Neural cell (in vitro differentiated cells): Measurements from ENCODE around the gene HSPB6. TPM values are rescaled to one million over a fixed set of nuclear protein-coding genes. Genes with fewer than 3 reads are reported as not detected.

Experiments used
- H2AFZ ChIP-seq: fragments of 200-600, 300-800 bp; sonication (generic), shearing (Covaris generic); 2 replicates; pipeline ENCODE4 v1.6.0; 2014; ENCODE audit warnings: low read depth, mild to moderate bottlenecking, antibody characterized with exemption, low read length, moderate library complexity
- H3F3A ChIP-seq: fragments of 200-600 bp; shearing (Covaris generic); 2 replicates; pipeline ENCODE4 v1.6.1; 2016; ENCODE audit warnings: mild to moderate bottlenecking, moderate library complexity, mixed read lengths, antibody characterized with exemption, low read length; ENCODE audit not compliant: insufficient read depth, poor library complexity, severe bottlenecking
- H3K27ac ChIP-seq: fragments of 200-600, 300-800 bp; sonication (generic), shearing (Covaris generic); 2 replicates; pipeline ENCODE4 v1.5.1; 2014; ENCODE audit warnings: mild to moderate bottlenecking, low read length, moderate library complexity
- H3K27me3 ChIP-seq: fragments of 300-800, 200-600 bp; sonication (generic), shearing (Covaris generic); 2 replicates; pipeline ENCODE4 v1.6.0; 2014; ENCODE audit warnings: mild to moderate bottlenecking, low read depth, low read length, moderate library complexity; ENCODE audit not compliant: insufficient read depth
- H3K36me3 ChIP-seq: fragments of 300-800, 200-600 bp; sonication (generic), shearing (Covaris generic); 2 replicates; pipeline ENCODE4 v1.5.1; 2014; ENCODE audit warnings: mild to moderate bottlenecking, antibody characterized with exemption, low read length, moderate library complexity; ENCODE audit not compliant: insufficient read depth
- H3K4me2 ChIP-seq: fragments of 300-800, 200-600 bp; sonication (generic), shearing (Covaris generic); 2 replicates; pipeline ENCODE4 v1.6.0; 2014; ENCODE audit warnings: mild to moderate bottlenecking, low read length
- H3K4me3 ChIP-seq: fragments of 300-800, 200-600 bp; sonication (generic), shearing (Covaris generic); 2 replicates; pipeline ENCODE4 v1.5.1; 2014; ENCODE audit warnings: mild to moderate bottlenecking, low read length, moderate library complexity
- H3K79me2 ChIP-seq: fragments of 200-600 bp; shearing (Covaris generic); replicated peaks from 2 replicates; pipeline ENCODE4 v1.6.0; 2014; ENCODE audit warnings: mild to moderate bottlenecking, low read length, moderate library complexity; ENCODE audit not compliant: insufficient read depth
- H3K9ac ChIP-seq: fragments of 300-800, 200-600 bp; sonication (generic), shearing (Covaris generic); 2 replicates; pipeline ENCODE4 v1.6.1; 2016; ENCODE audit warnings: mild to moderate bottlenecking, low read length, mixed read lengths
- H3K9me2 ChIP-seq: fragments of 200-600 bp; shearing (Covaris generic); 2 replicates; pipeline ENCODE4 v1.6.1; 2016; ENCODE audit warnings: mild to moderate bottlenecking, low read length, mixed read lengths; ENCODE audit not compliant: insufficient read depth
- H3K9me3 ChIP-seq: fragments of 200-600, 300-800 bp; sonication (generic), shearing (Covaris generic); 2 replicates; pipeline ENCODE4 v1.6.1; 2016; ENCODE audit warnings: mild to moderate bottlenecking, mixed run types, low read length, moderate library complexity, mixed read lengths
- H4K20me1 ChIP-seq: fragments of 200-600 bp; shearing (Covaris generic); 2 replicates; pipeline ENCODE4 v1.6.1; 2016; ENCODE audit warnings: mild to moderate bottlenecking, mixed run types; ENCODE audit not compliant: insufficient read depth
- CTCF ChIP-seq: fragments of 450-650 bp; IDR thresholded peaks from 2 replicates; pipeline ENCODE4 v1.5.1; 2014; ENCODE audit warnings: antibody characterized with exemption, mild to moderate bottlenecking, moderate library complexity; ENCODE audit not compliant: poor library complexity, severe bottlenecking
- EP300 ChIP-seq: fragments of 450-650 bp; conservative IDR thresholded peaks from 2 replicates; pipeline ENCODE4 v1.6.1; 2014; ENCODE audit warnings: antibody characterized with exemption, mild to moderate bottlenecking, moderate library complexity; ENCODE audit not compliant: poor library complexity, severe bottlenecking
- EZH2 ChIP-seq: fragments of 200-600, 300-800 bp; shearing (Covaris generic), sonication (generic); IDR thresholded peaks from 2 replicates; pipeline ENCODE4 v1.6.1; 2014; ENCODE audit warnings: antibody characterized with exemption, low read length, borderline replicate concordance, mild to moderate bottlenecking; ENCODE audit not compliant: insufficient read depth, poor library complexity, severe bottlenecking
- MXI1 ChIP-seq: fragments of 450-650 bp; conservative IDR thresholded peaks from 2 replicates; pipeline ENCODE4 v1.6.1; 2014; ENCODE audit warnings: antibody characterized with exemption, mild to moderate bottlenecking; ENCODE audit not compliant: poor library complexity, severe bottlenecking
- POLR2AphosphoS5 ChIP-seq: IDR thresholded peaks from 2 replicates; pipeline ENCODE4 v1.6.1; 2012
- RAD21 ChIP-seq: fragments of 450-650 bp; conservative IDR thresholded peaks from 2 replicates; pipeline ENCODE4 v1.6.1; 2014; ENCODE audit warnings: antibody characterized with exemption, mild to moderate bottlenecking, moderate library complexity
- REST ChIP-seq: IDR thresholded peaks from 2 replicates; pipeline ENCODE4 v1.6.1; 2012; ENCODE audit warnings: borderline replicate concordance
- SMC3 ChIP-seq: fragments of 450-650 bp; conservative IDR thresholded peaks from 2 replicates; pipeline ENCODE4 v1.6.1; 2014; ENCODE audit warnings: antibody characterized with exemption, mild to moderate bottlenecking, moderate library complexity; ENCODE audit not compliant: poor library complexity
- TAF1 ChIP-seq: IDR thresholded peaks from 2 replicates; pipeline ENCODE4 v1.6.1; 2012; ENCODE audit warnings: low read depth
- polyA plus RNA-seq: library from polyadenylated mRNA; depleted of rRNA; stranded (reverse); fragments of >200 nt; gene quantifications from 2 replicates; pipeline ENCODE4 v1.2.3, GENCODE V29; 2014

HSPB6 gene
- polyA plus RNA-seq, 1 donor from 2014 or later = not detected

GRCh38 chr19:35793381-35794165 lies 36.7 kb upstream of the HSPB6 start:
- TF ChIP-seq RAD21 (no peak), REST (no peak), POLR2AphosphoS5 (no peak), CTCF (no peak), EZH2 (no peak), MXI1 (no peak)
- H4K20me1 ChIP-seq = no peaks in the 10 kb centered on the region
- H3K9ac ChIP-seq = no peak overlapping the region
- no peak overlapping the region for H2AFZ ChIP-seq
- peaks cover 19% of the 10 kb centered on the region for H3K27me3 ChIP-seq
- no peak overlapping the region for H3K27ac ChIP-seq
- no peaks in the 10 kb centered on the region for H3K36me3 ChIP-seq
- no peaks in the 10 kb centered on the region for H3K79me2 ChIP-seq
- no peaks in the 10 kb centered on the region for H3K9me2 ChIP-seq
- H3F3A ChIP-seq = no peaks in the 10 kb centered on the region
- no peak overlapping the region for H3K4me3 ChIP-seq
- no peak overlapping the region for H3K4me2 ChIP-seq
- no peaks in the 10 kb centered on the region for H3K9me3 ChIP-seq

- H3K9ac ChIP-seq = no peak overlapping the region
- peaks cover 19% of the 10 kb centered on the region for H3K27me3 ChIP-seq
- no peaks in the 10 kb centered on the region for H3F3A ChIP-seq
- no peak overlapping the region for H3K27ac ChIP-seq
- no peaks in the 10 kb centered on the region for H3K36me3 ChIP-seq
- no peaks in the 10 kb centered on the region for H3K9me3 ChIP-seq
- no peaks in the 10 kb centered on the region for H3K79me2 ChIP-seq
- no peak overlapping the region for H2AFZ ChIP-seq
- TF ChIP-seq SMC3 = no peak
- no peak for TF ChIP-seq MXI1
- TF ChIP-seq EP300 = no peak
- TF ChIP-seq POLR2AphosphoS5 = no peak
- TF ChIP-seq EZH2 = no peak
- no peak for TF ChIP-seq CTCF
- no peak for TF ChIP-seq REST
- TF ChIP-seq RAD21 = no peak
- TF ChIP-seq TAF1 = no peak
- no peak overlapping the region for H3K4me2 ChIP-seq
- H3K4me3 ChIP-seq = no peak overlapping the region
- no peaks in the 10 kb centered on the region for H4K20me1 ChIP-seq
- no peaks in the 10 kb centered on the region for H3K9me2 ChIP-seq
Measured at GRCh38 chr19:35792888-35793287, 36.1 kb upstream of the HSPB6 start.
